GM11168 (cell line): ENCODE results near the gene ACAD8.
"Not testable (repeated sequence)": the region's sequence is repeated elsewhere in the genome, so short reads cannot be mapped to it uniquely, and the experiment has no call there.

Experiments
- in situ Hi-C: fragments of 300-500 bp; cut with MboI; formaldehyde crosslinking; loops from one replicate; pipeline ENCODE4 v1.12.0; 2022; ENCODE audit warnings: low sequenced_read_pairs; ENCODE audit not compliant: unreplicated experiment

ACAD8 gene

DNA sequence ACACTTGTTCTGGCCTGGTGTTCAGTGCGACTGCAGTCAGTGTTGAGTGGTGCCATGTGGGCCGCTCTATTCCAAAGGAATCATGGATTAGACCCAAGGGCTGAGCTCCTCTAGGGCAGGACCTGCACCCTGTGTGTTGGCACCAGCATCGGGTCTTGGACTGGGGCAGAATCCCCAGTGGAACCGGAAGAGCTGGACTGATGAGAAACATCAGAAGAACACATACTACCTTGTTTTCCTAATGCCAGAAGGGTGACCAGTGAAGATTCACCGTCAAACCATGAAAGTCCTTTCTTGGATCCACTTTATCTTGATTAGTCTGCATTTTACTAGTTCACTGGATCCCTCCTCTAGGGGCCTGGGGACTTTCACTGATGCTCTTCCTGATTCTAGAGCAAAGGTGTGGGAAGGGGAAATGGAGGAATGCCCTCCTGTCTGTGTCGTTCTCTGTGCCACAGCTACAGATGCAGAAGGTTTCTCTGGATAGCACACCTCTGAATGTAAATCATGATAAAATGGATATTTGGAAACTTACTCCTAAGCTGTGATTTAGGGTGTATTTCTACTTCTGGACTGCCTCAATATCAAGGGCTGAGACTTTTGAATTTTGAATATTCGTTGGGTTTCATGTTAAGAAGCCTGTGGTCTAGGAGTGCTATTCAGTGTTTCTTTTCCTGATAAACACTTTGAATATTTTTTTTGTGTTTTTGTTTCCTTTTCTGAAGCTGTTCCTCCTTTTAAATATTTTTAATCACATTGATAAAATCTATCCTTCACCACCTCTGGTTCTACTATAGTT is 11.8 kb downstream of the ACAD8 start:
- in situ Hi-C loops = no loop called here

DNA sequence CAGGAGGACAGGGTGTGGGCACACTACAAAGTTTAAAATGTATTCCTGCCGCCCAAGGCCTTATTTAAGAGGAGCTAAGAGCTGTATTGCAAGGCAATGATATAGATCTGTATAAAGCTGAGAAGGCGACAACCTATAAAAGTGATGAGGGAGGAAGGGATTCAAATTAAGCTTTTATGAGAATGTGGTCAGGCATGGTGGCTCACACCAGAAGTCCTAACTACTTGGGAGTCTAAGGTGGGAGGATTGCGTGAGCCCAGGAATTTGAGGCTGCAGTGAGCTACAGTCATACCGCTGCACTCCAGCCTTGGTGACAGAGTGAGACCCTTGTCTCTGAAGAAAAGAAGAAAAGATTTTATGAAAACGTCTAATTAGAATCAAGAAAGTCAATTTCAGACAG is 13.1 kb downstream of the ACAD8 start:
- in situ Hi-C loops = no loop called here

DNA sequence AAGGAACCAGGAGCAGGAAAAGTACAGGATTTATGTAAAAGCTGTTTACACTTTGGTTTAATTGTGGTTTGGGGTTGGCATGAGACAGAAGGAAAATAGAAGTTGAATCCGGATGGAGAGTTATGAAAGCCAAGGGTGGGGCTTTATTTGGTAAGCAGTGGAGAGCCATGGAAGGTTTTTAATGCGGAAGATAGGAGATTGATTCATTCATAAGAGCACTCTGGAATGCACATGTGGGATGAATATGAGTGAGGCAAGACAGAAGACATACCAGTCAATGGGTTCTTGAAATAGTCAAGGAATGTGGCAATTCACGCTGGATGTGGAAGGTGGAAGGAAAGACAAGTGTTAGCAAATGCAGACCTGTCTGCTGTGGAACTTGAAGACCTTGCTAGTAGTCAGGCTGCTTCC is 13.5 kb downstream of the ACAD8 start:
- in situ Hi-C loops = no loop called here

DNA sequence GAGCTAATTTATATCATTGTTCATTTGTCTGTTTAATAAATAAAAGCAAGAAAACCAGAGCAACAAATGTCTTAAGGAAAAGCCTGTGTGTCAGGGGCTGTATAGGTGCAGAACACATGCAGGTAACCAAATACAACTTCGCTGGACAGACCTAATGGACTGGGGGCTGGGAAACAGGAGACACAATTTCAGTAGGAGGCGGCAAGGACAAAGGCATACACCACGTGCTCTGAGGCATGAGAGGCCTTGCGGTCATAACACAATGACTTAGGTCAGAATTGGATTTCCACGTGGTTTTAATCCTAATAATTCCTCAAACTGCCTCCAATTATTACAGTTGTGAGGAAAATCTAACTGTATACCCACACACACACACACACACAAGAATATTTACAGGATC is 14.1 kb downstream of the ACAD8 start:
- in situ Hi-C loops = no loop called here

DNA sequence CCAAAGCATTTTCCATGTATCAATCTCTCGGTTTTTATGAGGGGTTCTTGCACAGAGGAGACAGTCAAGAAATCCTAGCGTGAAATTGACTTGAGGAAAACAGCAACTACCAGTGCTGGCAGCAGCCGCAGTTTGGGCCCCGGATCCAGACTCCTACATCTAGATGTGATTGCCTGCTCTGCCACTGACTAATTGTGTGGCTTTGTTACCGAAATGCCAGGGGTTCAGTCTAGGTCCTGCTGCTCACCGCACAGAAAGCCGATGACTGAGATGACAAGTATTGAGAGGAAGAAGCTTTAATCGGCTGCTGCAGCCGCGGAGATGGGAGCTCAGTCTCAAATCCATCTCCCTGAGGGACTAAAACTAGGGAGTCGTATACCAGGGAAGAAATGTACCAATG is 14.6 kb downstream of the ACAD8 start:
- in situ Hi-C loops = no loop called here

DNA sequence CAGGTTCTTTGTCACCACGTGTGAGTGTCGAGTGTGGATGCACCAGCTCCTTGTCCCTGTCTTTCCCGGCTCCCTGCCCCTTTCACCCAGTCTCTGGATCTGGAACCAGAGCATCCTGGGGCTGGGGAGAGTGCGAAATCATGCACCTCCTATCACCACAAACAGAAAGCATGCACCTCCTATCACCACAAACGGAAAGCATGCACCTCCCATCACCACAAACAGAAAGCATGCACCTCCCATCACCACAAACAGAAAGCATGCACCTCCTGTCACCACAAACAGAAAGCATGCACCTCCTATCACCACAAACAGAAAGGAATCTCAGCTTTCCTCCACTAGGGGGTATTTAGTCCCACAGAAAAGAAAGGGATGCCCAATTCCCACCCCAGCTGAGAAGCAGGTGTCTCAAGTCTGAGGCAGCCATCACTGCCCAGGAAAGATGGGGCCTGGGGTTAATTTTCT is 16.9 kb downstream of the ACAD8 start:
- in situ Hi-C loops = no loop called here

DNA sequence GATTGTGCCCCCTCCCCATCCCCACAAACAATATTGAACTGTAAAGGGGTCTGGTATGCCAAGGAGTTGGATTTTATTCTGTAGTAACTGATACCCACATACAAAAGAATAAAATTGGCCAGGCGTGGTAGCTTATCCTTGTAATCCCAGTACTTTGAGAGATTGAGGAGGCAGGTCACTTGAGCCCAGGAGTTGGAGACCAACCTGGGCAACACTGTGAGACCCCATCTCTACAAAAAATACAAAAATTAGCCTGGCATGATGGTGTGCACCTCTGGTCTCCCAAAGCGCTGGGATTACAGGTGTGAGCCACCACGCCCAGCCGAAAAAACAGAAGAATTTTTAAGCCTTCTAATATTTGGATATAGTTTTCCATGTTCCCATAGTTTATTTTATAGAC is 18.6 kb downstream of the ACAD8 start:
- in situ Hi-C loops = no loop called here

DNA sequence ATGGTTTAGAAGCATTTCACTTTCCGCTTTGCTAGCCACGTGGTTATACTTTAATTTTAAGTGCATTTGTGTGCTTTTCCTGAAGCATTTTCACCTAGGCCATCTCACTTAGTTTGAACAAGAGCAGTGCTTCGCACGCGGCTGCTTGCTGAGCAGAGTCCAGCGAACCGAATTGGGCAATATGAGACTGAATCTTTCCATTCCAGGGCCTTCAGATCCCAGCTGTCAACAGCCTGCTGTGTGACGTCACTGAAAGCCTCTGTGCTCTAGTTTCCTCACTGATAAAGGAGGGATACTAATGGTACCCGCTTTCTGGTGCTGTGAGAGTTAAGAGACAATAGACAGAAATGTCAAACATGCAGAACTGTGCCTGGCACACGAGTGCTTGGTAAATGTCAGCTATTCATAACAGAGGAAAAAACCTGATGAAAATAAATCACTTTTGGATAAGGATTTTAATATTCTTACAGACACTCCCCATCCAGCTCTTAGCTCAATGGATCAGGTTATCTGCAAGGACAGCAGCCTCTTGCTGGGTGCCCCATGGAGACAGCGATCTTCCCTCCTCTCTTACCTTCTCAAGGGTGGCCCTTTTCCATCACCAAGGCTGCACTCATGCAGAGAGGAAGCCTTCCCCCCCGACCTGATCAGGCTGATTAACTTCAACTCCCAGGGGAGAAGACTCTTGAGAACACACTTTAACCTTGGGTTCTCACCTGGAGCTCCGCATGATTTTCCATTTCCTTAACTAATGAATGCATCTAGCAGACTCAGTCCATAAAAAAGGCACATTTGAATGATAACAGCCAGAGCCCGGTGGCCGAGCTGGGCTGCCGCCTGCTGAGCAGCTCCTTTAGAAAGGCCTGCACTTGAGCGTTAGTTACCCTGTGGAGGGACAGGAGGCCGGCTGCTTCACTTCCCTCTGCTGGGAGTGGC is 19.3 kb downstream of the ACAD8 start:
- in situ Hi-C loops = no loop called here

DNA sequence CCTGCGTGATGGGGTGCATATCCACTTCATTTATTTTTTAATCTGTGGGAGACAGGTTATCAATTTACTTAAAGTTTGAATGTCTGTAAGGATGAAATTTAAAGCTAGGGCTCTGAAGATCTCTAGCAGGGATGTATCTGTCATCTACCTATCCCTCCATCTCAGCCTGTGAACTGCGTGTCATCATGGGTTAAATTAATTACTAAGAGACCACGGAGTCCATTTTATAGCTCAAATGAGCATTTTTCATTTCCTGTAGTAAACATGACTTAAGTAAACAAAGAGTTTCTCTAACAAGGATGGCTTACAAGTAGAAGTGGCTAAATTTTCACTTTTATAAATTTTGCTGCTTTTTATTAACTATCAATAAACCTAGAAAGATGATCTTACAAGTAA is 19.9 kb downstream of the ACAD8 start:
- in situ Hi-C loops = no loop called here

DNA sequence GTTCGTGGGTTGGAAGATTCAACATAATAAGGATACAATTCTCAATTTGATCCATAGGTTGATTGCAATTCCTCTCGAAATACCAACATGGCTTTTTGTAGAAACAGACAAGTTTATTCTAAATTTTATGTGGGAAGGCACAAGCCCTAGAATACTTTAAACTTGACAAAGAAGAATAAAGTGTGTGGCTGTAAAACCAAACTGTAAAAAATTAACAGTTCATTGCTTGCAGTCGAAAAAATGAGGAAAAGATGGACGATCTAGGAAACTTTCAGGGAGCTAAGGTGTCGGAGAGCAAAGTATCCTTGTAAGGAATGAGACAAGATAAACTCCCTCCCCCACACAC is 21.8 kb downstream of the ACAD8 start:
- in situ Hi-C loops = no loop called here

DNA sequence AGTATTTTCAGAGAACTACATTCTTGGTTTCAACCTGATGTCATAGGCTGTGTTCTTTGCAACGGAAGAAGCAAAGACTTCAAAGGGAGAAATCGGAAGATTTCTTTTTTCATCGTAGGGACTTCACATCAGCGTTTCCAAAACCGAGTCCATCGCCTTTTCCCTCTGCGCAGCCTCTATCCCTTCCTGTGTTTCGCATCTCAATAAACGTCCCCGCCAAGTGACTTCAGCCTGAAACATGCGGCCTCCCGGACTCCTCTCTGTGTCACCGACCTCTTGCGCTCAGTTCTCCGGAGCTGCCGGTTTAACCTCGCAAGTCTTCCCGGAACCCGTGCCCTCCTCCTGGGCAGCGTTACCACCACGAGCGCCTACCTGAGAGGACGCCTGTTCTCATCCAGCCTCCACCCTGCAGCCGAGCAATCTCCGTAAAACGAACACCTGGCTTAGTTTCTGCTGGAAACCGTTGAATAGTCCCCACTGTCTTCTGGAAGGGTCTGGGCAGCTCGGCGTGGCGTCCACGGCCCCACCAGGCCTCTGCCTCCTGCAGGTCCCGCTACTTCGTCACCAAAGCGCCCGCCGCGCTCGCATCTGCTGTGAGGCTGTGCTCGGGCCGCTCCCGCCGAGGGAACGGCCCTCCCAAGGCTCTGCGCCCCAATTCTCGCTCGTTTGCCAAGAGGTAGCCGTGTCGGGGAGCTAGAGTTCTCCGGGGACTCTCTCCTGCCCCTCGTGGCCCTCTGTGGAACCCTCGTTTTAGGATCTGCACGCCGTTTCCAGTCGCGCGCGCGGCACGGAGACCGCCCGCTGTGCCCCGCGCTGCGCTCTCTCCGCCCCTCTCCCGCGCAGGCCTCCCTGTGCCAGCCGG is 22.4 kb downstream of the ACAD8 start, which contains the start of gene GLB1L3:
Gene GLB1L3, plus strand, starts transcription at position 846 of the 862 bp plus-strand sequence. CDS start 362 bp downstream, outside the sequence.
- in situ Hi-C loops = no loop called here

DNA sequence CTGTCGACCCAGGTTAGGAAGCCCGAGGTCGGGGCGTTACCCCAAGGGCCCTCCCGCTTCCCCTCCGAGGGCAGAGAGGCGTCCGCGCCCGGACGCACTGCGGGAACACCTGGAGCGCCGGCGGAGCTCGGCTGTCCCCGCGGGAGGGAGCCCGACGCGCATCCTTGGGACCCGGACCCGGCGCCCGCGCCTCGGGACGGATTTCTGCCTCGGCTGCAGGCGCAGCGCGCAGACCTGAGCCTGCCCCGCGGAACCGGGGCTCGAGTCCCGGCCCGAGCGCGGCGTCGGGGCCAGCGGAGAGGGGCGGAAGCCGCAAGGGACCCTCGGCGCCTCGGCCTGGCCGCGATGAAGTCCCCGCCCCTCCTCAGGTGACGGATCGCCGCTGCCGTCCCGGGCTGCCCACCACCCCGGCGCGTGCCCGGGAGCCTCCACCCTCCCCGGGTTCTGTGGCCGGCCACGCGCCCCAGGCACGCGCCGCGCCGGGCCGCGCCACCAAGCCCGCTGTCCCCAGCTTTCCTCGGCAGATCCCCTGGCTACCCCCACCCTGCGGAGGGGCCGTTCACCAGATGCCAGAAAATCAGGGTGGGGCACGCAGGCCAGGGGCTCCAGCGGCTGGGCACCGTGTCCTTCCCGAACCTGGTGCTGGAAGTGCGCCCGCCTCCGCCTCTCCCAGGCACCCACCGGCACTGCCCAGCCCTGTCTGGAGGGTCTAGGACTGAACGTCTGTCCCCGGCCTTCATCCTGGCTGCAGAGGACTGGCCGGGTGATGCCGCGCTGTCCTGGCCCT is 23.2 kb downstream of the ACAD8 start:
- in situ Hi-C loops = no loop called here

DNA sequence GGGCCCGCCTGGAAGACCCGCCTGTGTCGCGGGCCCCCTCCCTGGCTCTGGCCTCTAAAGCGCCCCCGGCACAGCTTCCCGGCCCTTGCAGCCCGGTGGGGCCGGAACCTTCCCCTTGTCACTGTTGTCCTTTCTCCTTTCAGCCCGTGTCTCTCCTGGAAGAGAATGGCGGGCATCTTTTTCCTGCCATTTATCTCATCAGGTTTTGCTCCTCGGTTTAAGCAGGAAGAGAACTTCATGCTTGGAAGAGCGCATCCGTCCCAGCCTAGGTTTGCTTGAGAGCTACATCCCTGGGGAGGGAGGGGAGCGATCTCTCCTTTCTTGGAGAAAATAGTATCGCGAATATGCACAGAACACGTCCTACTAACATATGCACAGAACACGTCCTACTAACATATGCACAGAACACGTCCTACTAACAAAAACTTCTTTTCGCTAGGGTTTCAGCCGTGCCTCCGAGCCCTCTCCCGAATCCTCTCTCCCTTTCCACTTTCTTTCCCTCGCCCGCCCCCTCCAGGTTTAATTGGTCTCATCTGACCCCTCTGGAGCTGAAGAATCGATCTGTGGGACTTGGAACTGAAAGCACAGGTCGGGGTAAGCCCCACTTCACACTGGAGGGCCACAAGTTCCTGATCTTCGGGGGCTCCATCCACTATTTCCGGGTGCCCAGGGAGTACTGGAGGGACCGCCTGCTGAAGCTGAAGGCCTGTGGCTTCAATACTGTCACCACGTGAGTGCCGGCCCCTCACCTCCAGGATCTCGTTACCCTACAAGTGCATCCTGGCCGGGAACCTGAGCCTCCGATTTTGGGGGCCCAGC is 24.0 kb downstream of the ACAD8 start:
- in situ Hi-C loops = no loop called here

DNA sequence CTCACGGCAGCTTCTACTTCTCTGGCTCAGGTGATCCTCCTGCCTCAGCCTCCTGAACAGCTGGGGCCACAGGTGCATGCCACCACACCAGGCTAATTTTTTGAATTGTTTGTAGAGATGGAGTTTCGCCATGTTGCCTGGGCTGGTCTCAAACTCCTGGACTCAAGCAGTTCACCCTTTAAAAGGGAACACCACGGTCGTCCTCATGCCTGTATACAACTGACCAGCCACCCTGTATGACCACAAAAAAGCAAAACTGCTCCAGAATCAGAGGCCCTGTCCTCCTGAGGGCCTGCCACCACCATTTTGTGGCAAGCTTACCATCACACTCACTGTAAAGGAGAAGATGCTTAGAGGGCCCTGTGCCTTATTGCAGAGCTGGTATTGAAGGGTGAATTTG is 25.0 kb downstream of the ACAD8 start:
- in situ Hi-C loops = no loop called here

DNA sequence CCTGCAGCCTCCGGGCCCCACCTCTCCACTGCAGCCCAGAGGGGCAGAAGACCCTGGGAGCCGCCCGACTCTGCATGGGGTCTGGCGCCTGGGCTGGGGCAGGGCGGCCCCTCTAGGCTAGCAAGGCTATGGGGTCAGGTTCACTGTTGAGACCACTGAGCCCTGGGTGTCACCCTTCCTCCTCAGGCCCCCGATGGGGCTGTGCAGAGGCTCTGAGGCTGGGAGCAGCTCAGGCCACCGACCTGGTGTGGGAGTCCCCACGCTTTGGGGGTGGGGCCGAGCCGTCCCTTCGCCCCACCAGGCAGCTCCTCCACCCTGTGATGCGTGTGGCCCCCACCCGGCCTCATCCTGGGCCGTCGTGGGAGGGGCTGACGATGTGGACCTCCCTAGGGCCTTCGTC is 28.3 kb downstream of the ACAD8 start:
- in situ Hi-C loops = not testable (repeated sequence)

DNA sequence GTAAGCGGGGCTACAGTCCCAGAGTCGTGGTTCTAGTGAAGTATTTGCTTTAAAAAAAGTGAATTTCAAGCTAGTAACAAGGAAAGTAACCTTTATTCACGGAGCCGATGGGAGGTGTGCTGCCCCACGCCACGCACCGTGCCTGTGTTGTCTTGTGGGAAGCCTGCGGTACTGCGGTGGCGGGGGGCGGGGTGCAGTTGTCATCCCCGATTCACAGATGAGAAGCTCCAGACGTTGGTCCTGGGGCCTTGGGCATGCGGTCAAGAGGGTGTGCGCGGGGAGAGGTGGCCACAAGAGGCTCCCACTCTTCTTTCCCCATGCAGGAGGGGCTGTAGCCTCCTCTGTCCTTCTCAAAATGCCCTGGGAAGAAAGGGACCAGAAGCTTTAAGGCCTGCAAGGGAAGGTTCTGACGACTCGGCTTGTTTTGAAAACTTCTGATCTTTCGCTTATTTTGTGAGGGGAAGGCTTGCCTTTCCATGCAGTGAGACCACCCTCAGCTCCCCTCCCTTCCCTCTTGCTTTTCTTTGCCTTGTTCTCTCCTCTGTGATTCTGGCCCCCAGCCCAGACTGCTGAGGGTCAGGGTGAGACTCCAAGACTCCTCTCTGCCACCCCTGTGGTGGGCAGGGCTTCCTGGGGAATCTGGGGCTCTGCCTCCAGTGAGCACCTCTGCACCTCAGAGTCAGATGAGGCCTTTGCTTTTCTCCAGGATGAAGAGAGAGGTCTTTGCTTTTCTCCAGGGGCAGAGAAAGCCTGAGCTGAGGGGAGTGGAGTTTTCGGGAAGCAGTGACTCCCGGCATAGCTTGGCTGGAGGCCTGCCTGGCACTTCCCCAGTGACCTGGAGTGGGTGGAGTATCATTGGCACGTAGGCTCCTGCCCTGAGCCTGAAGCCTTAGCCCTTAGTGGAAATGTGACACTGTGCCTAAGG is 29.0 kb downstream of the ACAD8 start:
- in situ Hi-C loops = no loop called here

DNA sequence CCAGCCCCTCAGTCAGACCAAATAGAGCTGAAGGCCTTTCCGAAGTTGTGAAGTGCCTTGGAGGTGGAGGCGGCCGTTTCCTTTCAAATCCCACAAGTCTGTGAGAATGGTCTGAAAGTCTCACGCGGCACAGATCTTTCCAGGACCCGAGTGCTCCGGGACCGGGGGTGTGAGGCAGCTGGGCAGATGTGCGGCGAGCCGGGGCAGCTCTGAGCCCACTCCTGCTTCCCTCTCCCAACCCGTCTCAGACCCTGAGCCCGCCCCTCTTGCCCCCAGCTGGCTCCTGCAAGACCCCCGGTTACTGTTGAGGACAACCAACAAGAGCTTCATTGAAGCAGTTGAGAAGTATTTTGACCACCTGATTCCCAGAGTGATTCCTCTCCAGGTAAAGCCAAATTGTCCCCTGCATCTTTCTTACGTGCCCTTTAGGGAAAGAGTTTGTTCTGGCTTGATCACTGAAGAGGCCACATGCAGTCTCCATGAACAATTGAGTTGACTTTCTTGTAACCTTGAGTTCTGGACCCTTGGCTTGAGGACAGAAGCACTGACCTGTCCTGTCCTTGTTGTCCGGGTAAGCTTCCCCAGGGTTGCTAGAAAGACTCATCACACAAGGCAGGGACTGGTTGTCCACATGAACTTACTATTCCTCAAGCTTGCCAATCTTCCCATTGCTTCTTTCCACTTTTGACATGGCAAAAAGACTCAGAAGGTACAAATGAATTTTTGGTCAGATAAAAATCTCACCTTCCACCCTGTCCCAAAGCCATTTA is 30.3 kb downstream of the ACAD8 start:
- in situ Hi-C loops = no loop called here
